IMR-90 (cell line): ENCODE results near the gene NR1D2. TPM values are rescaled to one million over a fixed set of nuclear protein-coding genes. Genes with fewer than 3 reads are reported as not detected.

Experiments used
- ATAC-seq: fragments of 200-7000 bp; cut with Tn5 transposase; 2 replicates; pipeline ENCODE4 v1.9.1; 2020; ENCODE audit warnings: low read depth, mild to moderate bottlenecking, moderate library complexity
- BruUV-seq: library from RNA; stranded (reverse); fragments of 400-500 nt; replicated peaks from 2 replicates; lab custom pipeline; 2021; lab: Mats Ljungman, UMichigan
- CTCF ChIA-PET: fragments of 300-600 bp; formaldehyde crosslinking; extraction: SDS; loops from one replicate; lab custom pipeline; 2021; ENCODE audit warnings: antibody characterized with exemption; lab: Yijun Ruan, JAX
- POLR2A ChIA-PET: fragments of 300-600 bp; sonication (Branson Sonifier 250); formaldehyde crosslinking; loops from one replicate; lab custom pipeline; 2022; ENCODE audit warnings: antibody characterized with exemption; ENCODE audit not compliant: unreplicated experiment; lab: Charles Lee
- DNase-seq: peaks from one replicate; pipeline ENCODE4 v3.0.0; 2013
- H2AFZ ChIP-seq: replicated peaks from 2 replicates; pipeline ENCODE3; 2013; ENCODE audit warnings: low read length, mild to moderate bottlenecking; ENCODE audit not compliant: poor library complexity
- H2AK5ac ChIP-seq: 2 replicates; pipeline ENCODE4 v1.6.1; 2013; ENCODE audit warnings: low read depth, low read length, inconsistent platforms
- H2AK9ac ChIP-seq: replicated peaks from 2 replicates; pipeline ENCODE3; 2013; ENCODE audit warnings: mild to moderate bottlenecking, low read depth, low read length, moderate library complexity; ENCODE audit not compliant: poor library complexity
- H2BK120ac ChIP-seq: 2 replicates; pipeline ENCODE4 v1.6.1; 2013; ENCODE audit warnings: low read depth, low read length, inconsistent platforms
- H2BK15ac ChIP-seq: 3 replicates; pipeline ENCODE4 v1.6.1; 2013; ENCODE audit warnings: low read depth, low read length, inconsistent platforms
- H2BK20ac ChIP-seq: 2 replicates; pipeline ENCODE4 v1.6.1; 2013; ENCODE audit warnings: low read depth, mild to moderate bottlenecking, inconsistent platforms, low read length, moderate library complexity
- H2BK5ac ChIP-seq: 2 replicates; pipeline ENCODE4 v1.6.1; 2013; ENCODE audit warnings: mild to moderate bottlenecking, low read depth, low read length, inconsistent platforms; ENCODE audit not compliant: poor library complexity, severe bottlenecking
- H3K14ac ChIP-seq: replicated peaks from 2 replicates; pipeline ENCODE4 v1.6.1; 2013; ENCODE audit warnings: low read depth, low read length, inconsistent platforms
- H3K18ac ChIP-seq: 2 replicates; pipeline ENCODE4 v1.6.1; 2013; ENCODE audit warnings: low read depth, low read length, control low read depth
- H3K23ac ChIP-seq: 2 replicates; pipeline ENCODE4 v1.6.1; 2013; ENCODE audit warnings: low read depth, low read length, inconsistent platforms
- H3K27ac ChIP-seq: 2 replicates; pipeline ENCODE4 v1.5.1; 2013; ENCODE audit warnings: mild to moderate bottlenecking, control low read depth, low read length; ENCODE audit not compliant: insufficient read depth
- H3K27me3 ChIP-seq: 2 replicates; pipeline ENCODE4 v1.6.1; 2013; ENCODE audit warnings: low read length; ENCODE audit not compliant: control insufficient read depth, insufficient read depth
- H3K36me3 ChIP-seq: 2 replicates; pipeline ENCODE4 v1.6.1; 2013; ENCODE audit warnings: low read length, mixed read lengths; ENCODE audit not compliant: control insufficient read depth, insufficient read depth
- H3K4ac ChIP-seq: 2 replicates; pipeline ENCODE4 v1.6.1; 2013; ENCODE audit warnings: low read depth, low read length, inconsistent platforms
- H3K4me1 ChIP-seq: 2 replicates; pipeline ENCODE4 v1.6.1; 2013; ENCODE audit warnings: low read length, mixed read lengths; ENCODE audit not compliant: control insufficient read depth, insufficient read depth
- H3K4me2 ChIP-seq: 2 replicates; pipeline ENCODE4 v1.6.1; 2013; ENCODE audit warnings: low read depth, mild to moderate bottlenecking, control low read depth, low read length, moderate library complexity
- H3K4me3 ChIP-seq: 2 replicates; pipeline ENCODE4 v1.5.1; 2013; ENCODE audit warnings: low read depth, mild to moderate bottlenecking, control low read depth, low read length, moderate library complexity; ENCODE audit not compliant: insufficient read depth
- H3K56ac ChIP-seq: 2 replicates; pipeline ENCODE4 v1.6.1; 2013; ENCODE audit warnings: low read length, inconsistent platforms; ENCODE audit not compliant: insufficient read depth; ENCODE audit errors: extremely low read depth
- H3K79me1 ChIP-seq, 2 experiments: 2 replicates each; pipeline ENCODE4 v1.6.1; 2013; ENCODE audit warnings: low read length in 2 of 2, inconsistent platforms in 1 of 2, low read depth in 1 of 2
- H3K9ac ChIP-seq: 2 replicates; pipeline ENCODE4 v1.6.1; 2013; ENCODE audit warnings: low read depth, low read length, control low read depth
- H3K9me1 ChIP-seq: 2 replicates; pipeline ENCODE4 v1.6.1; 2013; ENCODE audit warnings: low read length, inconsistent platforms; ENCODE audit not compliant: insufficient read depth
- H3K9me3 ChIP-seq: 2 replicates; pipeline ENCODE4 v1.6.1; 2013; ENCODE audit warnings: low read length; ENCODE audit not compliant: control insufficient read depth, insufficient read depth
- H4K20me1 ChIP-seq: 2 replicates; pipeline ENCODE4 v1.6.1; 2013; ENCODE audit warnings: low read length, inconsistent platforms; ENCODE audit not compliant: insufficient read depth
- H4K5ac ChIP-seq: 2 replicates; pipeline ENCODE4 v1.6.1; 2013; ENCODE audit warnings: mild to moderate bottlenecking, low read depth, low read length, control low read depth
- H4K8ac ChIP-seq, 2 experiments: 2 replicates each; pipeline ENCODE4 v1.6.1; 2013; ENCODE audit warnings: low read depth in 2 of 2, low read length in 2 of 2, control low read depth in 1 of 2, inconsistent platforms in 1 of 2
- H4K91ac ChIP-seq: 2 replicates; pipeline ENCODE4 v1.6.1; 2013; ENCODE audit warnings: low read depth, low read length, inconsistent platforms; ENCODE audit not compliant: insufficient read depth
- BHLHE40 ChIP-seq: fragments of 150-350 bp; IDR thresholded peaks from 2 replicates; pipeline ENCODE4 v1.6.1; 2016; ENCODE audit warnings: mild to moderate bottlenecking, low read depth, low read length
- CEBPB ChIP-seq: IDR thresholded peaks from 2 replicates; pipeline ENCODE4 v1.6.1; 2012; ENCODE audit warnings: low read depth, low read length, improper control_type of control experiment
- CHD1 ChIP-seq: IDR thresholded peaks from 2 replicates; pipeline ENCODE4 v1.6.1; 2012; ENCODE audit warnings: low read depth, low read length, improper control_type of control experiment
- FOS ChIP-seq: fragments of 150-350 bp; IDR thresholded peaks from 2 replicates; pipeline ENCODE4 v1.6.1; 2016; ENCODE audit warnings: low read depth, low read length
- MAFK ChIP-seq: IDR thresholded peaks from 2 replicates; pipeline ENCODE4 v1.6.1; 2012; ENCODE audit warnings: low read depth, low read length, improper control_type of control experiment
- MAZ ChIP-seq: IDR thresholded peaks from 2 replicates; pipeline ENCODE4 v1.6.1; 2012; ENCODE audit warnings: low read depth, mild to moderate bottlenecking, low read length, improper control_type of control experiment, moderate library complexity, borderline replicate concordance
- MXI1 ChIP-seq: IDR thresholded peaks from 2 replicates; pipeline ENCODE4 v1.6.1; 2012; ENCODE audit warnings: low read depth, mild to moderate bottlenecking, low read length, moderate library complexity, borderline replicate concordance
- NFE2L2 ChIP-seq: fragments of 150-350 bp; IDR thresholded peaks from 2 replicates; pipeline ENCODE4 v1.6.1; 2016; ENCODE audit warnings: low read depth, mild to moderate bottlenecking, low read length
- POLR2A ChIP-seq: IDR thresholded peaks from 2 replicates; pipeline ENCODE4 v1.6.1; 2012; ENCODE audit warnings: mild to moderate bottlenecking, low read depth, low read length
- RAD21 ChIP-seq: IDR thresholded peaks from 2 replicates; pipeline ENCODE4 v1.6.1; 2012; ENCODE audit warnings: low read length, improper control_type of control experiment
- RCOR1 ChIP-seq: IDR thresholded peaks from 2 replicates; pipeline ENCODE4 v1.6.1; 2012; ENCODE audit warnings: mild to moderate bottlenecking, low read length, improper control_type of control experiment; ENCODE audit not compliant: insufficient replicate concordance
- SMC3 ChIP-seq: fragments of 150-350 bp; IDR thresholded peaks from 2 replicates; pipeline ENCODE4 v1.6.1; 2016; ENCODE audit warnings: low read depth, mild to moderate bottlenecking, antibody characterized with exemption, low read length, moderate library complexity
- USF2 ChIP-seq: fragments of 150-350 bp; IDR thresholded peaks from 2 replicates; pipeline ENCODE4 v1.6.1; 2017; ENCODE audit warnings: mild to moderate bottlenecking, antibody characterized with exemption, low read length, low read depth
- WGBS, 2 experiments: methylation state at CpG; one replicate each; pipeline versions ENCODE4 v1.1.5 to v1.1.7; 2013; ENCODE audit warnings: missing lambda C conversion rate in 2 of 2; ENCODE audit not compliant: insufficient read length in 1 of 2; ENCODE audit errors: extremely low coverage in 2 of 2; 5-methylcytosine and 5-hydroxymethylcytosine counted together
- dilution Hi-C: fragments of 300-500 bp; cut with HindIII; formaldehyde crosslinking; loops from one replicate; pipeline ENCODE4 v1.14.3; 2018; ENCODE audit warnings: low sequenced_read_pairs; ENCODE audit not compliant: unreplicated experiment
- in situ Hi-C: fragments of 300-500 bp; cut with MboI; formaldehyde crosslinking; loops from 3 replicates; pipeline ENCODE4 v1.14.3; 2019; ENCODE audit warnings: low sequenced_read_pairs, inconsistent platforms, mixed read lengths
- intact Hi-C: fragments of 100-400 bp; cut with micrococcal nuclease; formaldehyde crosslinking; loops from 2 replicates; pipeline ENCODE4 v1.10.0; 2022
- polyA plus RNA-seq, 3 experiments: library from polyadenylated mRNA; depleted of rRNA; stranded (reverse); fragments of >200 nt; gene quantifications; 2 replicates each; pipeline ENCODE4 v1.2.3, GENCODE V29; 2012; ENCODE audit warnings: low replicate concordance in 1 of 3
- total RNA-seq: library from RNA; depleted of rRNA; stranded (reverse); fragments of >200 nt; gene quantifications from 2 replicates; pipeline ENCODE4 v1.2.3, GENCODE V29; 2012
- TF ChIP-seq, protein P1 (sequence below): conservative IDR thresholded peaks from 2 replicates; pipeline ENCODE4 v1.5.1; 2012; ENCODE audit warnings: mild to moderate bottlenecking, low read depth, low read length, improper control_type of control experiment
- TF ChIP-seq, protein P2 (sequence below): fragments of 150-350 bp; IDR thresholded peaks from 2 replicates; pipeline ENCODE4 v1.6.1; 2016; ENCODE audit warnings: low read depth, mild to moderate bottlenecking, low read length, moderate library complexity, borderline replicate concordance

The NR1D2 gene
- total and polyA plus RNA-seq, 2 of the 4 experiments (the other 2 are of a cell fraction): 8.1 to 41.0 TPM

DNA sequence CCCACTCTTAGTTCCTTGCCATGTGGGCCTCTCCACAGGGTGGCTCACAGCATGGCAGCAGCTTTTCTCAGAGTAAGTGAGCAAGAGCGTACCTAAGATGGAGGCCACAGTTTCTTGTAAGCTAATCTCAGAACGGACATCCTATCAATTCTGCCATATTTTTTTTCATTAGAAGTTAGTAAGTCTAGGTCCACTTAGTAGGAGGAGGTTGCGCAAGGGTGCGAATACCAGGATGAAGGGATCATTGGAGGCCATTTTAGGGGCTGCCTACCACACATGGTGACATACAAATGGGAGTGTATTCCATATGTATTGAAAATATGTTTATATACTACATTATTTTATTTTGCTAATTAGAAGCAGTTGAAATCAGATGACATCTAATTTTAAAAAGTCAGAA lies 31.5 kb downstream of the NR1D2 start:
- H4K20me1 ChIP-seq: no peaks in the 10 kb centered on the region; the same call in 1 of the 2 replicates
- ChIA-PET CTCF (no interaction called here), POLR2A (no interaction called here)
- no peak overlapping the region for H2BK15ac ChIP-seq
- no peak overlapping the region for H2AK9ac ChIP-seq
- H3K9me3 ChIP-seq: peaks cover 2% of the 10 kb centered on the region; the same call in 1 of the 2 replicates
- no peak overlapping the region for H2BK120ac ChIP-seq
- no peak overlapping the region for H4K91ac ChIP-seq
- no peak overlapping the region for H3K23ac ChIP-seq
- H3K18ac ChIP-seq: no peak overlapping the region
- no peak overlapping the region for H2AFZ ChIP-seq
- BruUV-seq: no TSS peak
- H3K56ac ChIP-seq: no peak overlapping the region
- TF ChIP-seq MXI1 (no peak), RAD21 (no peak), CHD1 (no peak), FOS (no peak), MAFK (no peak), USF2 (no peak), SMC3 (no peak), POLR2A (no peak), BHLHE40 (no peak), CEBPB (no peak), NFE2L2 (no peak), RCOR1 (no peak), MAZ (no peak)
- TF ChIP-seq, protein P1, sequence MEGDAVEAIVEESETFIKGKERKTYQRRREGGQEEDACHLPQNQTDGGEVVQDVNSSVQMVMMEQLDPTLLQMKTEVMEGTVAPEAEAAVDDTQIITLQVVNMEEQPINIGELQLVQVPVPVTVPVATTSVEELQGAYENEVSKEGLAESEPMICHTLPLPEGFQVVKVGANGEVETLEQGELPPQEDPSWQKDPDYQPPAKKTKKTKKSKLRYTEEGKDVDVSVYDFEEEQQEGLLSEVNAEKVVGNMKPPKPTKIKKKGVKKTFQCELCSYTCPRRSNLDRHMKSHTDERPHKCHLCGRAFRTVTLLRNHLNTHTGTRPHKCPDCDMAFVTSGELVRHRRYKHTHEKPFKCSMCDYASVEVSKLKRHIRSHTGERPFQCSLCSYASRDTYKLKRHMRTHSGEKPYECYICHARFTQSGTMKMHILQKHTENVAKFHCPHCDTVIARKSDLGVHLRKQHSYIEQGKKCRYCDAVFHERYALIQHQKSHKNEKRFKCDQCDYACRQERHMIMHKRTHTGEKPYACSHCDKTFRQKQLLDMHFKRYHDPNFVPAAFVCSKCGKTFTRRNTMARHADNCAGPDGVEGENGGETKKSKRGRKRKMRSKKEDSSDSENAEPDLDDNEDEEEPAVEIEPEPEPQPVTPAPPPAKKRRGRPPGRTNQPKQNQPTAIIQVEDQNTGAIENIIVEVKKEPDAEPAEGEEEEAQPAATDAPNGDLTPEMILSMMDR: no peak
- TF ChIP-seq, protein P2, sequence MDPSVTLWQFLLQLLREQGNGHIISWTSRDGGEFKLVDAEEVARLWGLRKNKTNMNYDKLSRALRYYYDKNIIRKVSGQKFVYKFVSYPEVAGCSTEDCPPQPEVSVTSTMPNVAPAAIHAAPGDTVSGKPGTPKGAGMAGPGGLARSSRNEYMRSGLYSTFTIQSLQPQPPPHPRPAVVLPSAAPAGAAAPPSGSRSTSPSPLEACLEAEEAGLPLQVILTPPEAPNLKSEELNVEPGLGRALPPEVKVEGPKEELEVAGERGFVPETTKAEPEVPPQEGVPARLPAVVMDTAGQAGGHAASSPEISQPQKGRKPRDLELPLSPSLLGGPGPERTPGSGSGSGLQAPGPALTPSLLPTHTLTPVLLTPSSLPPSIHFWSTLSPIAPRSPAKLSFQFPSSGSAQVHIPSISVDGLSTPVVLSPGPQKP: no peak
- H4K5ac ChIP-seq: no peak overlapping the region
- intact Hi-C loops (no loop called here), dilution Hi-C loops (no loop called here), in situ Hi-C loops (no loop called here)
- no peak overlapping the region for H3K14ac ChIP-seq
- no peak overlapping the region for H3K4me2 ChIP-seq
- peaks cover 8 to 14% of the 10 kb centered on the region in 2 experiments; a peak in 3 of 4 replicates for H3K79me1 ChIP-seq
- H3K27ac ChIP-seq: no peak overlapping the region
- peaks cover 11% of the 10 kb centered on the region for H3K36me3 ChIP-seq
- ATAC-seq: no peak
- no peak overlapping the region for H3K9ac ChIP-seq
- H3K27me3 ChIP-seq: no peaks in the 10 kb centered on the region
- H3K4ac ChIP-seq: no peak overlapping the region
- peaks cover 2% of the 10 kb centered on the region; the same call in 1 of the 2 replicates for H3K4me1 ChIP-seq
- H2AK5ac ChIP-seq: no peak overlapping the region
- WGBS, 2 experiments: no CpG with 5 or more reads among the region's 4 CpGs
- H3K4me3 ChIP-seq: no peak overlapping the region
- H3K9me1 ChIP-seq: 0 out of 2 replicates have a peak, but pooled peaks cover 2% of the 10 kb centered on the region
- no peak for DNase-seq
- H2BK20ac ChIP-seq: no peak overlapping the region
- H4K8ac ChIP-seq: no peak overlapping the region
- H2BK5ac ChIP-seq: no peak overlapping the region
